T-helper 2 cell (primary cell): Measurements from ENCODE around the gene FBXL15.
A peak's percentile ranks its signal among the peaks of the same experiment; 100 is the strongest.

Experiments used
- DNase-seq, 5 experiments: peaks; one replicate each; pipeline versions ENCODE4 v3.0.0 to v3.0.0-alpha.2; 2012 to 2022
- total RNA-seq, 2 donors: gene quantifications; one replicate each; lab custom pipeline; 2026; lab: John Stamatoyannopoulos, UW

The FBXL15 gene, protein sequence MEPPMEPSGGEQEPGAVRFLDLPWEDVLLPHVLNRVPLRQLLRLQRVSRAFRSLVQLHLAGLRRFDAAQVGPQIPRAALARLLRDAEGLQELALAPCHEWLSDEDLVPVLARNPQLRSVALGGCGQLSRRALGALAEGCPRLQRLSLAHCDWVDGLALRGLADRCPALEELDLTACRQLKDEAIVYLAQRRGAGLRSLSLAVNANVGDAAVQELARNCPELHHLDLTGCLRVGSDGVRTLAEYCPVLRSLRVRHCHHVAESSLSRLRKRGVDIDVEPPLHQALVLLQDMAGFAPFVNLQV
- 13.5 to 13.7 reads per million in 2 donors for total RNA-seq

DNA sequence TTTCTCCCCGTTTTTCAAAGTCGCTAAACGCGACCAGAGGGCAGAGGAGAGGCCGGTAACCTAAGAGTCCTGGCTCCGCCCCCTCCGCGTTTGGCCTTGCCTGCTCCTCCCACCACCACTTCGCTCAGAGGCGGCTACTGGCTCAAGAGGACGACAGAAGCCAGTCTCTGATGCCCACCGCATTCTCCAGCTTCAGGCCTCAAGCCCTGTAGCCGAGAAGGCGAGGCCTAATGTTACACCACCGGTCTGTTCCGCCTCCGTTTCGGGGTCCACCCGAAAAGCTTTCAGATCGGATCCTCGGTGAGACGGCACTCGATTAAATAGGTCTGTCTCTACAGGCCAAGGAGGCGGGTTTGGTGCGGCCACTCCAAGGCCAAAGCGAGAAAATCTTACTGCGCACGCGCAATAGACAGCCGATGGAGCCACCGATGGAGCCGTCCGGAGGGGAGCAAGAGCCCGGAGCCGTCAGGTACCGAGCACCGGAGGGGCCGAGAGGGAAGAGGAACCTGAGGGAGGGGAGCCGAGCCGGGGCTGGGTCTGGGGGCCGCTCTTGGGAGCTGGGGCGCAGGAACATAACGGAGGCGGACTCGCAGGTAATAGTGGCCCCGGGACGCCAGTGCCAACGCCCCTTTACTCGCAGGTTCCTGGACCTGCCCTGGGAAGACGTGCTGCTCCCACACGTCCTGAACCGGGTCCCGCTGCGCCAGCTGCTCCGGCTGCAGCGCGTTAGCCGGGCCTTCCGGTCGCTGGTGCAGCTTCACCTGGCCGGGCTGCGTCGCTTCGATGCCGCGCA lies at the start of gene FBXL15:
Gene FBXL15, plus strand, starts transcription at position 123 of the 793 bp plus-strand sequence. Its CDS starts 294 bp downstream, at position 417.
- peak; percentile 70 to 95 (median 91) for DNase-seq

DNA sequence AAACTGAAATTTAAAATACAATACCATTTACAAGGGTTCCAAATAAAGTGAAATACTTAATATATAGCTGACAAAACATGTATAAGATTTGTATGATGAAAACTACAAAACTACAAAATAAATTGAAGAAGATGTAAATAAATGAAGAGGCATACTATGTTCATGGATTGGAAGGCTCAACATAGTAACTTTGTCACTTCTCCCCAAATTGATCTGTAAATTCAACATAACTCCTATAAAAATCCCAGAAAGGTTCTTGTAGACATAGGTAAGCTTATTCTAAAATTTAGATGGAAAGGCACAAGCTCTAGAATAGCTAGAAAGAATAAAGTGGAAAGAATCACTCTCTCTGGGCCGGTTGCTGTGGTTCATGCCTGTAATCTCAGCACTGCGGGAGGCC lies 49.3 kb upstream of the FBXL15 start:
- no peak for DNase-seq

DNA sequence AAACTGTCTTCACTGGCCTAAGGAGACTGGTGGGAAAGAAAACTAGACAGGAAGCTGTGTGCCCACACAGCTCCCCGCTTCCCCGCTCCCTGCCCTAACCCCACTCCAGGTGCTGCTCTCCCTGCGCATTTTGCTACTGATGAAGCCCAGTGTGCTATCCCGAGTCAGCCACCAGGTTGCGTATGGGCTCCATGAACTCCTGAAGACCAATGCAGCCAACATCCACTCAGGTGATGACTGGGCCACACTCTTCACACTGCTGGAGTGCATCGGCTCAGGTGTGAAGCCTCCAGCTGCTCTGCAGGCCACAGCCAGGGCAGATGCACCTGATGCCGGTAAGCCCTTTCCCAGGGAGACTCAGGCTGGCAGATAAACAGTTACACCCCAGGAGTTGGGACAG lies 45.4 kb upstream of the FBXL15 start:
- no peak for DNase-seq

DNA sequence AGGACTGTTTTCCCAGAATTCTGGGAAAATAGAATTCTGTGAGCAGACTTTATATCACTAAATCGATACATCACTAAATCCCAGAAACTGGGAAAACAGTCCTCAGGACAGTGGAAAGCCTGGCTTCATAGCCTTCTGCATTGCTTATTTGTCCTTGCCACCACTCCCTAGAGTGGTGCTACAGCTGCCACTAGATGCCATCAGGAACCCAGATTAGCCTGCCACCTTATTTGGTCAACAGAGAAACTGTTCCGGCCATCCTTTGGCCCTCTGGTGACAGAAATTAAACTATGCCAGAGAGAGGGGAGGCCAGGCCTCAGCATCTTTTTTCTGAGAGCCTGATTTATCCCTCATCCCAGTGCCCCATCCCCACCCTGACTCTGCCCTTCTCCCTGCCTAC lies 44.8 kb upstream of the FBXL15 start:
- no peak for DNase-seq

DNA sequence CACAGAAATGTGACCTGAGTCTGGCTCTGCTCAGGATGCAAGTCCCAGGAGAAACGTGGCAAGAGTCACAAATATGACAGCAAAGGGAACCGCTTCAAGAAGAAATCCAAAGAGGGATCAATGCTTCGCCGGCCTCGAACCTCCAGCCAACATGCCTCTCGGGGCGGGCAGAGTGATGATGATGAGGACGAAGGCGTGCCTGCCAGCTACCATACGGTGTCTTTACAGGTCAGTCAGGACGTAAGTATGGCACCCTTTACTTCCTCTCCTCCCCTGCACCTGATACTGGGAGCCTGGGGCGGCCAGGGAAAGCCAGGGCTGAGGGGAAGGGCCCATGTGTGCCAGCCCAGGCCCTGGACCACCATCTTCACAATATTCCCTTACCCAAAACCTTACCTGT lies 43.7 kb upstream of the FBXL15 start:
- DNase-seq, result no peak

DNA sequence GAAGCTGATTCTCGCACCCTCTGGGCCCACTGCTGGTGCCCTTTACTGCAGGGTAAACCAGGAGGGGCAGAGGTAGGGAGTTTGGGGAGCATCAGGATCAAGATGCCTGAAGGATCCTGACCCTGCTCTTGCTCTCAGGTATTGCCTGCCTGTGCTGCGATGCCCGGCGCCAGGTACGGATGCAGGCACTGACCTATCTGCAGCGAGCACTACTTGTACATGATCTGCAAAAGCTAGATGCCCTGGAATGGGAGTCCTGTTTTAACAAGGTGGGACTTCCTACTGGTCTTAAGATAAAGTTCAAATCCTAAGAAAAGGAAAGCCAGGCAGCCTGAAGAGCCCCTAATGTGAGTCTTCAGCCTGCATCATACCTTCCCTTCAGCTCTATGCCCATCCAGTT lies 41.3 kb upstream of the FBXL15 start:
- DNase-seq, result no peak

DNA sequence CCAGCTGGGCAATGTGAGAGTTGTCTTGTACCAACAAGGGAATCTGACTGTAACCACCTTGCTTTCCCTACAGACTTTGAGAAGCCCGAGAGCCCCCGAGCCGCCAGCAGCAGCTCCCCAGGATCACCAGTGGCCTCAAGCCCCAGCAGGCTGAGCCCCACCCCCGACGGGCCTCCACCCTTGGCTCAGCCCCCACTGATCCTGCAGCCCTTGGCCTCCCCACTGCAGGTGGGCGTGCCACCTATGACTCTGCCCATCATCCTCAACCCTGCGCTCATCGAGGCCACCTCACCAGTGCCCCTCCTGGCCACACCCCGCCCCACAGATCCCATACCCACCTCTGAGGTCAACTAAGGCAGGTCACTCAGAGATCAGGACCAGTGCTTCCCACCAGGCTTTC lies 38.7 kb upstream of the FBXL15 start:
- DNase-seq, result no peak

DNA sequence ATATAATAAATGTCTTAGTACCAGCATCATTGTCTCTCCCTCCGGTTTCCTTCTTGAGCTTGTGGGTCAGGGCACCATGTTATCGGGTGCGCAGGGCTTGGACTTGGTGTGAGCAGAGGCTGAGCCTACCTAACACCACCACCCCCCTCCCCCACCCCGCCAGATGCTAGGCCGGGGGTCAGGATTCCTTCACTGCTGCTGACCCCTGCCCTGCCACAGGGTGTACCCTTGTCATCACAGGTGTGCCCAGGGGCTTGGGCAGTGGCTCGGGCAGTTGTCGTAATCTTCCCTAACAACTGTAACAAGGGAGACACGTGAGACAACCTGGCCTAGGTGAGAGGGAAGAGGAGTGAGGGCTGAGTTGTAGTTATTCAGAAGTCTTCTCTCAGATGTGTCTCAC lies 37.8 kb upstream of the FBXL15 start:
- no peak for DNase-seq

DNA sequence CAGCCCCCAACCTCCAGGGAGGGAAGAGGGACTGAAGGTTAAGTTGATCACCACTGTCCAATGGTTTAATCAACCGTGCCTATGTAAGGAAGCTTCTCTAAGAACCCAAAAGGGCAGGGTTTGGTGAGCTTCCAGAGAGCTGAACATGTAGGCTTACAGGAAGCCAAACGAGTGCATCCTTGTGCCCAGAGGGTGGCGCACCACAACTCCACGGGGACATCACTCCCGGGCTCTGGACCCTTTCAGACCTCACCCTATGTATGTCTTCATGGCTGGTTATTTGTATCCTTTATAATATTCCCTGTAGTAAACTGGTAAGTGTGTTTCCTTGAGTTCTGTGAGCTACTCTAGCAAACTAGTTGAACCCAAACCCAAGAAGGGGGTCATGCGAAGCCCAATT lies 36.6 kb upstream of the FBXL15 start:
- DNase-seq, result no peak

DNA sequence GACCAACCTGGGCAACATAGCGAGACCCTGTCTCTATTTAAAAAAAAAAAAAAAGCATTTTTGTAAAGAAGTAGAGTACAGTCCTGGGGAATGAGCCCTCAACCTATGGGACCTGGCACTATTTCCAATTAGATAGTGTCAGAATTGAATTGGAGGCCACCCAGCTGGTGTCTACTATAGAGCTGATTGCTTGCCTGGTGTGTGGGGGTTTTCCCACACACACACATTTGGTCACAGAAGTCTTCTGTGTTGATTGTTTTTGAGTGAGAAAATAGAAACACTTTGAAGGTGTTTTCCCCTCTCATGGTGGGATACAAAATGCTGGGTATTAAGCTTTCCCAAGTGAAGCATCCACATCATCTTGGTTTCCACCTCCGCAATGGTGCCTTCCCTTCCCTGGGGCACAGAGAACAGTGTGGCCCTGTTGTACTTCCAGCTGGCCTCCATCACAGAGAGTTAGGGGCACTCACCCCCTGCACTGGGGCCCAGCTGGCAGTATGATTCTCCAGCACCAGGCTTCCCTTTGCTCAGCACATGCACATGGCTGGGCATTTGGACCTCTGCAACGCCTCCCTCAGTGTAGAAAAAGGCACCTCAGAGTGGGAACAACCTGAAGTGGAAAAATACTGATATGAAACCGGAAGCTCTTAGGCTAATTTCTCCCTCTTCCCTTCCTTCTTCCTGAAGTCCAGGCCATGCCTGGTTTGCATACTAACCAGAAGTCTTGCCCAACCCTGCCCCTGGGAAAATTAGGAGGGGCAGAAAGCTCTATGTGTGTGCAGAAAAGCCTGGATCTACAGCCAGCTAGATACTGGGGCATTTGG lies 35.8 kb upstream of the FBXL15 start:
- DNase-seq, result no peak

DNA sequence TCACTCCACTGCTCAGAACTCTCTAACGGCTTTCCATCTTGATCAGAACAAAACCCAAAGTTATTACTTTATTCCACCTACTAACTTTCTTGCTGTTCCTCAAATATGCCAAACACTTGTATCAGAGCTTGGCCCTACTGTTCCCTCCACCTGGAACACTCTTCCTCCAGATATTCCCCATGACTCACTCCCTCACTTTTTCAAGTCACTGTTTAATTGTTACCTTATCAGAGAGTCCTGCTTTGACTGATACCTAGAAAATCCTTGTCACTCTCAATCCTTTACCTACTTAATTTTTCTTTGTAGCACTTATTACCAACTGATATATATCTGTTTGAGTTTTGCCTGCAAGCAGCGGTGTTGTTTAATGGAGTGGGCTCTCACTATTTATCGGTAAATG lies 30.7 kb upstream of the FBXL15 start:
- no peak for DNase-seq

DNA sequence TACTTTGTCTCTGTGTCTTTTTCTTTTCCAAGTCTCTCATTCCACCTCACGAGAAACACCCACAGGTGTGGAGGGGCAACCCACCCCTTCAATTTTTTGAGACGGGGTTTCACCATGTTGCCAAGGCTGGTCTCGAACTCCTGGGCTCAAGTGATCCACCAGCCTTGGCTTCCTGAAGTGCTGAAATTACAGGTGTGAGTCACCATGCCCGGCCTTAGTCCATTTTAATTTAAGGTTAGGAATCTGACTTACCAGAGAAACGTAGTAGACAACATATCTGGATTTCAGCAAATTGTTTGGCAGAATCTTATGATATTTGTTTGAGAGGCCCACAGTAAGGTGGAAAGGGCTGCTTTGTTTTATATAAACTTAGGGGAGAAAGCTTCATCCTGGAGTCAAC lies 28.3 kb upstream of the FBXL15 start:
- DNase-seq, result no peak

DNA sequence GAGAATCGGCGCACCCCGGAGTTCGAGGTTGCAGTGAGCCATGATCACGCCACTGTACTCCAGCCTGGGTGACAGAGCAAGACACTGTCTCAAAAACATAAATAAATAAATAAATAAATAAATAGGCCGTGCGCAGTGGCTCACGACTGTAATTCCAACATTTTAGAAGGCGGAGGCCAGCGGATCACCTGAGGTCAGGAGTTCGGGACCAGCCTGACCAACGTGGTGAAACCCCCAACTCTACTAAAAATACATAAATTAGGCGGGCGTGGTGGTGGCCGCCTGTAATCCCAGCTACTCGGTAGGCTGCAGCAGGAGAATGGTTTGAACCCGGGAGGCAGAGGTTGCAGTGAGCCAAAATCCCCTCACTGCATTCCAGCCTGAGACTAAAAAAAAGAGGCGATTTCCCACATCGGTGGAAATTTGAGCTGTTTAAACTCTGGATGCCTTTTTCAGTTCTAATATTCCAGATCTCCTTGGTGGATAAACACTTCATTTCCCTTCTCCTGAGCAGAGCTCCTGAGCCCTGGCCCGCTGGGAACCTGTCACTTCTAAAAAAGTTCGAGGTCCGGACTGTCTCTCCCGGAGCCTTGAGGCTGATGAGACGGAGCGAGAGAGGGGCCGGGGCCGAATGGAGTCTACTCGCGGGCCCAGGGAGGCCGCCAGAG lies 27.1 kb upstream of the FBXL15 start:
- no peak for DNase-seq

DNA sequence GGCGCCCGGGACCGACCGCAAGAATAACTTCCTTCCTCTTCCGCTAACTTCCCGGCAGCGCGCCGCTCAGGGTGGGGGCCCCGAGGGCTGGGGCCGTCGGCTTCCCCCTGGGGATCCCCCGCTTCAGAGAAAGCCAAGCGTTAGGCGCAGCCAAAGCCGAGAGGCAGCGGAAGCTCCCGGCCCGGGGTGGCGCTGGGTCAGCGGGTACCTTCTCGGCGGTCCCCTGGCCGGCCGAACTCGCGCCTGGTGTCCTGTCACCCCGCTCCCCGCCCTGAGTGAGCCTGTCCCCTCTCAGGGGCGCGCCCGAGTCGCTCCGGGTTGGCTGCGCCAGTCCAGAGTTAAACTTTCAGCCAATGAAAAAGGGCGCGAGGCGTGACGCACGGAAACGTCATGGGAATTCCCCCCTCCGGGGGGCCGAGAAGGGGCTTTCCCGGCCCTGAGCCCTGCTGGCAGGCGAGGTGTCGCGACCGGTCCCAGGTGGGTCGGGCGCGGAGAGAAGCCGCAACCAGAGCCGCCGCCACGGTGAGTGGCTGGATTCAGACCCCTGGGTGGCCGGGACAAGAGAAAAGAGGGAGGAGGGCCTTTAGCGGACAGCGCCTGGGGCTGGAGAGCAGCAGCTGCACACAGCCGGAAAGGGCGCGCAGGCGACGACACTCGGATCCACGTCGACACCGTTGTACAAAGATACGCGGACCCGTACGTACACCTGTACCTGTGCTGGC lies 26.4 kb upstream of the FBXL15 start:
- peak; percentile 94 to 100 (median 98) for DNase-seq

DNA sequence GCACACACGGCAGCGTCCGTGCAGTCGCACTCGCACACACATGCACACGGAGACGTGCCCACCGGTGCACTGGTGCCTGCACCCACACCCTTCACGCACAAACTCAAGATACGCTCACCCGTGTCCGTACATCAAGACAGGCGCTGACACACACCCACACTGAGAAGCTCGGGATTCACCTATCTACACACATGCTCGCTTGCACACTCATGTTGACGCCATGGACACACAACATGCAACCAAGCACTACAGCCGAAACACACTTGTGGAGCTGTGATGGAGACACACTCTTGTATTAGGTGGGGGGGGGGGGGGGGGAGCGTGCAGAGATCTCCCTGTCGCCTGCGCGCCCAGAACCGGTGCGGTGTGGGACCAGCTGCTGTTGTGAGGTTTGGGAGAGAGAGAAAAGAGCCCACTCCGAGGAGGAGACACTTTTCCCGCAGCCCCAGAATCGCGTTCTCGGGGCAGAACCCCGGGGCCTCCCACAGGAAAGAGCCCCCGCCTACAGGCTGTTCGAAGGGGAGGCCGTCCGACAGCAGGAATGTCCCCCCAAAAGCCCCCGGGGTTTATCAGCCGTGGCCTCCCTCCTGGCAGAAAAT lies 25.7 kb upstream of the FBXL15 start:
- DNase-seq, result peak in 3 of 5 experiments; percentile 33 to 86 (median 59)

DNA sequence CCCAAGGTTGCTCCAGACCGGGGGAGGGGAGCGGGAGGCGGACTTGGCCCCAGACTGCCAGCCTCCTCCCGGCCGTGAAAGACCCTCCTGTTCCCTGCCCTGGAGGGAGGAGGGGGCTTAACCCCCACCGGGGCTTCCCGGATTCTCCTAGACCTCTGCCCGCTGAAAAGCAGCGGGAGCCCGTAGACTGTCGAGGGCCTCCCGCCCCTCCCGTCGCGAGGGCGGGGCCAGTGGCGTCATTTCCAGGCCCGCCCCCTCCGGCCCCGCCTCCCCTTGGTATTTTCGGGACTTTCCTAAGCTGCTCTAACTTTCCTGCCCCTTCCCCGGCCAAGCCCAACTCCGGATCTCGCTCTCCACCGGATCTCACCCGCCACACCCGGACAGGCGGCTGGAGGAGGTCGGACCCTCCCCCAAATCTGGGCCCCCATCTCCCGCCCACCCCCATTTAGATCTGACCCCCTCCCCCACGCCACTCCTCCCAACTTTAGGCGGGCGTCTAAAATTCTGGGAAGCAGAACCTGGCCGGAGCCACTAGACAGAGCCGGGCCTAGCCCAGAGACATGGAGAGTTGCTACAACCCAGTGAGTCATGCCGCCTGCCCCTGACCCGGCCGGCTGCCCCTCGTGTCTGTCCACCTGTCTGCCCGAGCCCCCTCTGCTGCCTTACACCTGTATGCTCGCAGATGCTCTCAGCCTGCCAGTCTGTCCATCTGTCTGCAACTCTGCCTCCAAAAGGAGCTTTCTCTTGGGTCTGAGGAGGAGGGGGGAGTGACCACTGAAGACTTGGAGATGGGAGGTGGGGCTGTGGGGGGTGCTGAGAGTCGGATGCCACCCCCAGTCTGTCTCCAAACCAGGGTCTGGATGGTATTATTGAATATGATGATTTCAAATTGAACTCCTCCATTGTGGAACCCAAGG lies 25.0 kb upstream of the FBXL15 start, which contains the start of gene NFKB2:
Gene NFKB2, plus strand, starts transcription at position 306 of the 917 bp plus-strand sequence. Its CDS starts 255 bp downstream, at position 561.
- peak; percentile 83 to 92 (median 91) for DNase-seq

DNA sequence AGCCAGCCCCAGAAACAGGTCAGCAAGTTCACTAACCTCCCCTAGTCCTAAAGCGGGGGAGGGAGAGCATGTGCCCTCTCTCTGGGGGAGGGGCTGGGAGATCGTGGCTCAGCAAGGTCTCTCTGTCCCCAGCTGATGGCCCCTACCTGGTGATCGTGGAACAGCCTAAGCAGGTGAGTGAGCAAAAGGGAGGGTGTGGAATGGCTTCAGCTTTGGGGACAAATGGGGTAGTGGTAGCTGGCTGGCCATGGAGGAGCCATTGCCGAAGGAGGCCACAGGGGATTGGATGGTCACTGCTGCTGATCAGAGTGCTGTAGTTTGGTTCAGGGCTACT lies 24.4 kb upstream of the FBXL15 start:
- DNase-seq, result peak in 1 of 5 experiments; percentile 36

DNA sequence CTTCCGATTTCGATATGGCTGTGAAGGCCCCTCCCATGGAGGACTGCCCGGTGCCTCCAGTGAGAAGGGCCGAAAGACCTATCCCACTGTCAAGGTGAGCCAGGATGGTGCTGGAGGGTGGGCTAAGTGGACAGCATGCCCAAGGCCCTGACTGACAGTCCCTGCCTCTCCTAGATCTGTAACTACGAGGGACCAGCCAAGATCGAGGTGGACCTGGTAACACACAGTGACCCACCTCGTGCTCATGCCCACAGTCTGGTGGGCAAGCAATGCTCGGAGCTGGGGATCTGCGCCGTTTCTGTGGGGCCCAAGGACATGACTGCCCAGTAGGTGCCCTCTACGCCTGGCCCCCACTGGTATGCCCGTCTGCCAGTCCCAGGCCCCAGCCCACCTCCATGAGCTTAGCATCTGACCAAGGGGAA lies 23.9 kb upstream of the FBXL15 start:
- DNase-seq, result no peak

DNA sequence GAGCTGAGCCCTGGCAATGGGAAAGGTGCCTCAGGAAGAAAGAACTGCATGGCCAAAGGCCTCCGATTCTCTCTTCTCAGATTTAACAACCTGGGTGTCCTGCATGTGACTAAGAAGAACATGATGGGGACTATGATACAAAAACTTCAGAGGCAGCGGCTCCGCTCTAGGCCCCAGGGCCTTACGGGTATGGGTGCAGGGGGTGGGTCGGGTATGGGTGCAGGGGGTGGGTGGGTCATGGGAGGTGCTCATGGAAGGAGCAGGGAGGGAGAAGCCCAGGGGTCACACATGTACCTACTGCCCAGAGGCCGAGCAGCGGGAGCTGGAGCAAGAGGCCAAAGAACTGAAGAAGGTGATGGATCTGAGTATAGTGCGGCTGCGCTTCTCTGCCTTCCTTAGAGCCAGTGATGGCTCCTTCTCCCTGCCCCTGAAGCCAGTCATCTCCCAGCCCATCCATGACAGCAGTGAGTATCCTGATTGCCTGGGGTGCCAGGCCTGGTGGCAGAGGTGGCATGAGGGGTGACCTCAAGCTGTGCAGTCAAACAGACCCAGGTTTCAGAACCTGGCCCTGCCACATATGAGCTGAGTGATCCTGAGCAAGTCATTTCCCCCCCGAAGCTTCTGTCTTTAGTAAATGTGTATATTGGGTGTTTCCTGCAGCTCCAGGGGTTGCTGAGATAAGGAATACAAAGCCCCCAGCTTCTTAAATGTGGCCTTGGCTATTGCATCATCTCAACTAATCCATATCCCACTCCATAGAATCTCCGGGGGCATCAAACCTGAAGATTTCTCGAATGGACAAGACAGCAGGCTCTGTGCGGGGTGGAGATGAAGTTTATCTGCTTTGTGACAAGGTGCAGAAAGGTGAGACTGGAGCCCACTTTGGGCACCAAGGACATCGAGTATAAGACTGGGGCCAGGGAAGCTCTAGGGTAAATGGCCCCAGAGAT lies 23.1 kb upstream of the FBXL15 start:
- DNase-seq, result peak in 1 of 5 experiments; percentile 23
